A549 (cell line): Measurements from ENCODE around the gene PSRC1.

Source experiments
- CHD2 ChIP-seq: fragments of 150-350 bp; IDR thresholded peaks from 2 replicates; pipeline ENCODE4 v1.6.1; 2014; ENCODE audit warnings: low read length; ENCODE audit not compliant: partially characterized antibody
- EHMT2 ChIP-seq: fragments of 200-600 bp; sonication (generic); IDR thresholded peaks from 2 replicates; pipeline ENCODE4 v1.6.1; 2016; ENCODE audit warnings: antibody characterized with exemption, low read depth, mild to moderate bottlenecking, moderate library complexity
- EP300 ChIP-seq, 2 experiments: fragments of >200 bp; sonication (Bioruptor Twin); formaldehyde crosslinking; IDR thresholded peaks; 2 replicates in 1 of 2; 3 replicates in 1 of 2; pipeline ENCODE4 v1.6.1; 2016 to 2017
- PHF8 ChIP-seq: fragments of 200-600 bp; sonication (generic); IDR thresholded peaks from 2 replicates; pipeline ENCODE4 v1.6.1; 2016; ENCODE audit warnings: low read depth, mild to moderate bottlenecking, antibody characterized with exemption, moderate library complexity, borderline replicate concordance
- POLR2A ChIP-seq: IDR thresholded peaks from 2 replicates; pipeline ENCODE4 v1.6.1; 2012; ENCODE audit warnings: mild to moderate bottlenecking, low read length
- RCOR1 ChIP-seq: fragments of 150-350 bp; IDR thresholded peaks from 2 replicates; pipeline ENCODE4 v1.6.1; 2014; ENCODE audit warnings: antibody characterized with exemption, low read length, low read depth
- USF2 ChIP-seq: fragments of 450-650 bp; IDR thresholded peaks from 2 replicates; pipeline ENCODE4 v1.6.1; 2014; ENCODE audit warnings: antibody characterized with exemption
- ZNF302 ChIP-seq: fragments of 250-450 bp; sonication (Bioruptor Pico); IDR thresholded peaks from 2 replicates; pipeline ENCODE4 v1.9.0; 2021; ENCODE audit warnings: inconsistent platforms, mild to moderate bottlenecking, moderate library complexity
- TF ChIP-seq, protein P1 (sequence below): fragments of >200 bp; sonication (Bioruptor Twin); formaldehyde crosslinking; IDR thresholded peaks from 3 replicates; pipeline ENCODE4 v1.5.1; 2016

DNA sequence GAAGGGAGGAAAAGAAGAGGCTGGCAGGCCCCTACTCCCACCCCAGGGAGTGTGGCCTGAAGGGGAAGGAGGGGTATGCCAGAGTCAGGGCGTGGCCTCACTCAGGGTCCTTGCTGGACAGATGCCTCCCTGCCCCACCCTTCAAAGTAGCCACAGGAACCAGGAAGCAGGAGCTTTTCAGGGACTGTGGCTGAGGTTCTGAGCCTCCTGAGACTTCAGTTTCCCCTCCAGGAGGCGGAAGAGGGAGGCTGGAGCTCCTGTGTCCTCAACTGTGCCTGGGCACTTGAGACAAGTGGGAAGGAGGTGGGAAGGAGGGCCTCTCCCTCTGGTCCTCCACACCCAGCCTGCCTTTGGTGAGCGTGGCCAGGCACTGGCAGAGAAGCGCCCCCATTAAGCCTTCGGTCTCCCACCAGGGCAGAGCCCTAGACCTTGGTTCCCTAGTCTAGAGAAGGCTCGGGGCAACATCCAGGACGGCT is 28.3 kb downstream of the PSRC1 start:
- no peak for TF ChIP-seq POLR2A
- TF ChIP-seq USF2, result no peak
- no peak for TF ChIP-seq EHMT2
- no peak for TF ChIP-seq CHD2
- TF ChIP-seq, protein P1, sequence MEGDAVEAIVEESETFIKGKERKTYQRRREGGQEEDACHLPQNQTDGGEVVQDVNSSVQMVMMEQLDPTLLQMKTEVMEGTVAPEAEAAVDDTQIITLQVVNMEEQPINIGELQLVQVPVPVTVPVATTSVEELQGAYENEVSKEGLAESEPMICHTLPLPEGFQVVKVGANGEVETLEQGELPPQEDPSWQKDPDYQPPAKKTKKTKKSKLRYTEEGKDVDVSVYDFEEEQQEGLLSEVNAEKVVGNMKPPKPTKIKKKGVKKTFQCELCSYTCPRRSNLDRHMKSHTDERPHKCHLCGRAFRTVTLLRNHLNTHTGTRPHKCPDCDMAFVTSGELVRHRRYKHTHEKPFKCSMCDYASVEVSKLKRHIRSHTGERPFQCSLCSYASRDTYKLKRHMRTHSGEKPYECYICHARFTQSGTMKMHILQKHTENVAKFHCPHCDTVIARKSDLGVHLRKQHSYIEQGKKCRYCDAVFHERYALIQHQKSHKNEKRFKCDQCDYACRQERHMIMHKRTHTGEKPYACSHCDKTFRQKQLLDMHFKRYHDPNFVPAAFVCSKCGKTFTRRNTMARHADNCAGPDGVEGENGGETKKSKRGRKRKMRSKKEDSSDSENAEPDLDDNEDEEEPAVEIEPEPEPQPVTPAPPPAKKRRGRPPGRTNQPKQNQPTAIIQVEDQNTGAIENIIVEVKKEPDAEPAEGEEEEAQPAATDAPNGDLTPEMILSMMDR, result no peak
- TF ChIP-seq ZNF302 (CRISPR knock-in tag), result no peak
- TF ChIP-seq PHF8, result no peak
- no peak for TF ChIP-seq RCOR1
- no peak for TF ChIP-seq EP300 (IDR thresholded peaks at IDR 0.05)
